Neural cell (in vitro differentiated cells): ENCODE results near the gene SLC13A3. TPM values are rescaled to one million over a fixed set of nuclear protein-coding genes. Genes with fewer than 3 reads are reported as not detected.

Experiments
- H2AFZ ChIP-seq: fragments of 200-600, 300-800 bp; sonication (generic), shearing (Covaris generic); 2 replicates; pipeline ENCODE4 v1.6.0; 2014; ENCODE audit warnings: low read depth, mild to moderate bottlenecking, antibody characterized with exemption, low read length, moderate library complexity
- H3F3A ChIP-seq: fragments of 200-600 bp; shearing (Covaris generic); 2 replicates; pipeline ENCODE4 v1.6.1; 2016; ENCODE audit warnings: mild to moderate bottlenecking, moderate library complexity, mixed read lengths, antibody characterized with exemption, low read length; ENCODE audit not compliant: insufficient read depth, poor library complexity, severe bottlenecking
- H3K27ac ChIP-seq: fragments of 200-600, 300-800 bp; sonication (generic), shearing (Covaris generic); 2 replicates; pipeline ENCODE4 v1.5.1; 2014; ENCODE audit warnings: mild to moderate bottlenecking, low read length, moderate library complexity
- H3K27me3 ChIP-seq: fragments of 300-800, 200-600 bp; sonication (generic), shearing (Covaris generic); 2 replicates; pipeline ENCODE4 v1.6.0; 2014; ENCODE audit warnings: mild to moderate bottlenecking, low read depth, low read length, moderate library complexity; ENCODE audit not compliant: insufficient read depth
- H3K36me3 ChIP-seq: fragments of 300-800, 200-600 bp; sonication (generic), shearing (Covaris generic); 2 replicates; pipeline ENCODE4 v1.5.1; 2014; ENCODE audit warnings: mild to moderate bottlenecking, antibody characterized with exemption, low read length, moderate library complexity; ENCODE audit not compliant: insufficient read depth
- H3K4me2 ChIP-seq: fragments of 300-800, 200-600 bp; sonication (generic), shearing (Covaris generic); 2 replicates; pipeline ENCODE4 v1.6.0; 2014; ENCODE audit warnings: mild to moderate bottlenecking, low read length
- H3K4me3 ChIP-seq: fragments of 300-800, 200-600 bp; sonication (generic), shearing (Covaris generic); 2 replicates; pipeline ENCODE4 v1.5.1; 2014; ENCODE audit warnings: mild to moderate bottlenecking, low read length, moderate library complexity
- H3K79me2 ChIP-seq: fragments of 200-600 bp; shearing (Covaris generic); replicated peaks from 2 replicates; pipeline ENCODE4 v1.6.0; 2014; ENCODE audit warnings: mild to moderate bottlenecking, low read length, moderate library complexity; ENCODE audit not compliant: insufficient read depth
- H3K9ac ChIP-seq: fragments of 300-800, 200-600 bp; sonication (generic), shearing (Covaris generic); 2 replicates; pipeline ENCODE4 v1.6.1; 2016; ENCODE audit warnings: mild to moderate bottlenecking, low read length, mixed read lengths
- H3K9me2 ChIP-seq: fragments of 200-600 bp; shearing (Covaris generic); 2 replicates; pipeline ENCODE4 v1.6.1; 2016; ENCODE audit warnings: mild to moderate bottlenecking, low read length, mixed read lengths; ENCODE audit not compliant: insufficient read depth
- H3K9me3 ChIP-seq: fragments of 200-600, 300-800 bp; sonication (generic), shearing (Covaris generic); 2 replicates; pipeline ENCODE4 v1.6.1; 2016; ENCODE audit warnings: mild to moderate bottlenecking, mixed run types, low read length, moderate library complexity, mixed read lengths
- H4K20me1 ChIP-seq: fragments of 200-600 bp; shearing (Covaris generic); 2 replicates; pipeline ENCODE4 v1.6.1; 2016; ENCODE audit warnings: mild to moderate bottlenecking, mixed run types; ENCODE audit not compliant: insufficient read depth
- EP300 ChIP-seq: fragments of 450-650 bp; conservative IDR thresholded peaks from 2 replicates; pipeline ENCODE4 v1.6.1; 2014; ENCODE audit warnings: antibody characterized with exemption, mild to moderate bottlenecking, moderate library complexity; ENCODE audit not compliant: poor library complexity, severe bottlenecking
- EZH2 ChIP-seq: fragments of 200-600, 300-800 bp; shearing (Covaris generic), sonication (generic); IDR thresholded peaks from 2 replicates; pipeline ENCODE4 v1.6.1; 2014; ENCODE audit warnings: antibody characterized with exemption, low read length, borderline replicate concordance, mild to moderate bottlenecking; ENCODE audit not compliant: insufficient read depth, poor library complexity, severe bottlenecking
- MXI1 ChIP-seq: fragments of 450-650 bp; conservative IDR thresholded peaks from 2 replicates; pipeline ENCODE4 v1.6.1; 2014; ENCODE audit warnings: antibody characterized with exemption, mild to moderate bottlenecking; ENCODE audit not compliant: poor library complexity, severe bottlenecking
- POLR2AphosphoS5 ChIP-seq: IDR thresholded peaks from 2 replicates; pipeline ENCODE4 v1.6.1; 2012
- RAD21 ChIP-seq: fragments of 450-650 bp; conservative IDR thresholded peaks from 2 replicates; pipeline ENCODE4 v1.6.1; 2014; ENCODE audit warnings: antibody characterized with exemption, mild to moderate bottlenecking, moderate library complexity
- REST ChIP-seq: IDR thresholded peaks from 2 replicates; pipeline ENCODE4 v1.6.1; 2012; ENCODE audit warnings: borderline replicate concordance
- SMC3 ChIP-seq: fragments of 450-650 bp; conservative IDR thresholded peaks from 2 replicates; pipeline ENCODE4 v1.6.1; 2014; ENCODE audit warnings: antibody characterized with exemption, mild to moderate bottlenecking, moderate library complexity; ENCODE audit not compliant: poor library complexity
- TAF1 ChIP-seq: IDR thresholded peaks from 2 replicates; pipeline ENCODE4 v1.6.1; 2012; ENCODE audit warnings: low read depth
- polyA plus RNA-seq: library from polyadenylated mRNA; depleted of rRNA; stranded (reverse); fragments of >200 nt; gene quantifications from 2 replicates; pipeline ENCODE4 v1.2.3, GENCODE V29; 2014
- TF ChIP-seq, protein P1 (sequence below): fragments of 450-650 bp; IDR thresholded peaks from 2 replicates; pipeline ENCODE4 v1.5.1; 2014; ENCODE audit warnings: antibody characterized with exemption, mild to moderate bottlenecking, moderate library complexity; ENCODE audit not compliant: poor library complexity, severe bottlenecking

Gene SLC13A3
- polyA plus RNA-seq, 1 donor from 2014 or later: 5.5 TPM

- Histone ChIP-seq H3K9ac (no peak overlapping the region), H3K9me3 (no peaks in the 10 kb centered on the region), H3K4me3 (no peak overlapping the region), H3K9me2 (no peaks in the 10 kb centered on the region), H3K27ac (no peak overlapping the region), H2AFZ (no peak overlapping the region), H3K27me3 (no peaks in the 10 kb centered on the region), H3F3A (no peaks in the 10 kb centered on the region), H4K20me1 (no peaks in the 10 kb centered on the region), H3K4me2 (no peak overlapping the region), H3K79me2 (no peaks in the 10 kb centered on the region), H3K36me3 (no peaks in the 10 kb centered on the region)
- TF ChIP-seq, protein P1, sequence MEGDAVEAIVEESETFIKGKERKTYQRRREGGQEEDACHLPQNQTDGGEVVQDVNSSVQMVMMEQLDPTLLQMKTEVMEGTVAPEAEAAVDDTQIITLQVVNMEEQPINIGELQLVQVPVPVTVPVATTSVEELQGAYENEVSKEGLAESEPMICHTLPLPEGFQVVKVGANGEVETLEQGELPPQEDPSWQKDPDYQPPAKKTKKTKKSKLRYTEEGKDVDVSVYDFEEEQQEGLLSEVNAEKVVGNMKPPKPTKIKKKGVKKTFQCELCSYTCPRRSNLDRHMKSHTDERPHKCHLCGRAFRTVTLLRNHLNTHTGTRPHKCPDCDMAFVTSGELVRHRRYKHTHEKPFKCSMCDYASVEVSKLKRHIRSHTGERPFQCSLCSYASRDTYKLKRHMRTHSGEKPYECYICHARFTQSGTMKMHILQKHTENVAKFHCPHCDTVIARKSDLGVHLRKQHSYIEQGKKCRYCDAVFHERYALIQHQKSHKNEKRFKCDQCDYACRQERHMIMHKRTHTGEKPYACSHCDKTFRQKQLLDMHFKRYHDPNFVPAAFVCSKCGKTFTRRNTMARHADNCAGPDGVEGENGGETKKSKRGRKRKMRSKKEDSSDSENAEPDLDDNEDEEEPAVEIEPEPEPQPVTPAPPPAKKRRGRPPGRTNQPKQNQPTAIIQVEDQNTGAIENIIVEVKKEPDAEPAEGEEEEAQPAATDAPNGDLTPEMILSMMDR: no peak
- TF ChIP-seq SMC3 (no peak), REST (no peak), MXI1 (no peak), EZH2 (no peak), RAD21 (no peak), TAF1 (no peak), EP300 (no peak), POLR2AphosphoS5 (no peak)
Measured at GRCh38 chr20:46610145-46610544, 41.1 kb downstream of the SLC13A3 start.

GRCh38 chr20:46609043-46609442 is 42.2 kb downstream of the SLC13A3 start:
- Histone ChIP-seq H3K27ac (no peak overlapping the region), H3K9me3 (no peaks in the 10 kb centered on the region), H2AFZ (no peak overlapping the region), H3K9ac (no peak overlapping the region), H3K4me3 (no peak overlapping the region), H3K9me2 (no peaks in the 10 kb centered on the region), H3K79me2 (no peaks in the 10 kb centered on the region), H3K27me3 (no peaks in the 10 kb centered on the region), H3K4me2 (no peak overlapping the region), H4K20me1 (no peaks in the 10 kb centered on the region), H3F3A (no peaks in the 10 kb centered on the region), H3K36me3 (no peaks in the 10 kb centered on the region)
- TF ChIP-seq SMC3: no peak
- TF ChIP-seq REST: no peak
- no peak for TF ChIP-seq RAD21
- no peak for TF ChIP-seq POLR2AphosphoS5
- no peak for TF ChIP-seq MXI1
- TF ChIP-seq EP300: no peak
- TF ChIP-seq, protein P1: no peak
- no peak for TF ChIP-seq TAF1
- no peak for TF ChIP-seq EZH2
